ENCODE measurements around the gene INPP5A. TPM values are rescaled to one million over a fixed set of nuclear protein-coding genes. Genes with fewer than 3 reads are reported as not detected.
A peak's percentile ranks its signal among the peaks of the same experiment; 100 is the strongest.

The INPP5A gene
- total RNA-seq, 1 donor from 2014 or later = 105 TPM

- DNase-seq = no peak
- Histone ChIP-seq H3K9me3 (replicated peaks) (peaks cover 21% of the 10 kb centered on the region), H3K36me3 (no peaks in the 10 kb centered on the region), H3K27me3 (ENCODE audit: low read depth) (no peaks in the 10 kb centered on the region), H3K4me1 (peaks cover 50% of the 10 kb centered on the region), H3K27ac (replicated peaks) (no peak overlapping the region), H3K4me3 (no peak overlapping the region)
- intact Hi-C loops (cut with micrococcal nuclease) = no loop called here
- no peak for TF ChIP-seq CTCF (IDR thresholded peaks at IDR 0.05; ENCODE audit: borderline replicate concordance)
Observed at GRCh38 chr10:132602614-132603013, 65.0 kb downstream of the INPP5A start.

- no peaks in the 10 kb centered on the region for H3K36me3 ChIP-seq
- no peaks in the 10 kb centered on the region for H3K27me3 ChIP-seq (ENCODE audit: low read depth)
- DNase-seq = no peak
- no peak for TF ChIP-seq CTCF (IDR thresholded peaks at IDR 0.05; ENCODE audit: borderline replicate concordance)
- H3K4me1 ChIP-seq = peaks cover 48% of the 10 kb centered on the region
- no peak overlapping the region for H3K4me3 ChIP-seq
- no peak overlapping the region for H3K27ac ChIP-seq (replicated peaks)
- H3K9me3 ChIP-seq (replicated peaks) = peaks cover 21% of the 10 kb centered on the region
- intact Hi-C loops (cut with micrococcal nuclease) = no loop called here
Observed at GRCh38 chr10:132603851-132604533, 66.4 kb downstream of the INPP5A start.

- no peak overlapping the region for H3K4me3 ChIP-seq
- no peak for DNase-seq
- no peak overlapping the region for H3K27ac ChIP-seq (replicated peaks)
- intact Hi-C loops (cut with micrococcal nuclease) = no loop called here
- peaks cover 16% of the 10 kb centered on the region for H3K9me3 ChIP-seq (replicated peaks)
- H3K36me3 ChIP-seq = no peaks in the 10 kb centered on the region
- H3K4me1 ChIP-seq = peaks cover 47% of the 10 kb centered on the region
- TF ChIP-seq CTCF (IDR thresholded peaks at IDR 0.05; ENCODE audit: borderline replicate concordance) = no peak
- no peaks in the 10 kb centered on the region for H3K27me3 ChIP-seq (ENCODE audit: low read depth)
Observed at GRCh38 chr10:132604686-132605085, 67.1 kb downstream of the INPP5A start.

GRCh38 chr10:132605390-132605789 lies 67.8 kb downstream of the INPP5A start:
- Histone ChIP-seq H3K9me3 (replicated peaks) (peaks cover 9% of the 10 kb centered on the region), H3K4me1 (peaks cover 51% of the 10 kb centered on the region), H3K27ac (replicated peaks) (no peak overlapping the region), H3K36me3 (no peaks in the 10 kb centered on the region), H3K4me3 (no peak overlapping the region), H3K27me3 (ENCODE audit: low read depth) (no peaks in the 10 kb centered on the region)
- DNase-seq = no peak
- intact Hi-C loops (cut with micrococcal nuclease) = no loop called here
- TF ChIP-seq CTCF (IDR thresholded peaks at IDR 0.05; ENCODE audit: borderline replicate concordance) = no peak

GRCh38 chr10:132606031-132606491 lies 68.5 kb downstream of the INPP5A start:
- Histone ChIP-seq H3K27ac (replicated peaks) (no peak overlapping the region), H3K36me3 (no peaks in the 10 kb centered on the region), H3K27me3 (ENCODE audit: low read depth) (no peaks in the 10 kb centered on the region), H3K4me3 (peak overlapping the region; percentile 44), H3K4me1 (peaks cover 57% of the 10 kb centered on the region), H3K9me3 (replicated peaks) (peaks cover 2% of the 10 kb centered on the region)
- no peak for TF ChIP-seq CTCF (IDR thresholded peaks at IDR 0.05; ENCODE audit: borderline replicate concordance)
- intact Hi-C loops (cut with micrococcal nuclease) = no loop called here
- no peak for DNase-seq

All from left ventricle myocardium inferior (tissue), 1 donor.